ENCODE data around the gene ENDOU.

ENDOU gene

DNA sequence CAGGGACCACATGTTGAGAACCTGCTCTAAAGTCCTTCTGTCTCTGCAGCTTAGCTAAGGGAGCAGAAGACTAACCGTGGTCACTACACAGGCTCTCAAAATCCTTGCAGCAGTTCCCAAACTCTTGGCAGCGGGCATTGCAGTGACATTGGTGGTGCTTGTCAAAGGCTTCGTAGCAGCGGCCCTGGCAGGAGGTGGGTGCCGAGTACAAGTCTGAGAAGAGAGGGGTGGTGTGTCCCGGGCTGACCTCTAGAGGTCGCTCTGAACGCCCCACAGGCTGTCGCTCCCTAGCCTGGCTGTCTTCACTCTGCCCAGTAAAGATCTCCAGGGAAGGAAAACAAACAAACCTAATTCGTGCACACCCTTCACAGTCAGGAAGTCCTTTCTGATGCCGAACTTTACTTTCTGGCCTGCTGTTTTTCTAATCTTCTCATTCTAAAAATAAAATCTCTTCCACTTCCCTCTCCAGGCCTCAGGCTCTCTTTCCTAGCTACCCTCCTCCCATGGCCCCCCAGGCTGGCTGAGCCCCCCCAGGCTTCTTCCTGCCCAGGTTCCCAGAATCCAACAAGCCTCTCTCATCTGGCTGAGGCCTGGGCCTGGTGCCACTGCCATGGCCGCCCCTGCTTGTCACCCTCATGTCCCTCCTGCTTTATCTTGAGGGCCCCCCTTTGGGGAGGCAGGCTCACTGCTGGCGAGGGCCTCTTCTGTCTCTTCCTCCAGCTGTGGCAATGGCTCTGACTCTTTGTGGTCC is 7.7 kb downstream of the ENDOU start:
- DNase-seq: peak; percentile 59

DNA sequence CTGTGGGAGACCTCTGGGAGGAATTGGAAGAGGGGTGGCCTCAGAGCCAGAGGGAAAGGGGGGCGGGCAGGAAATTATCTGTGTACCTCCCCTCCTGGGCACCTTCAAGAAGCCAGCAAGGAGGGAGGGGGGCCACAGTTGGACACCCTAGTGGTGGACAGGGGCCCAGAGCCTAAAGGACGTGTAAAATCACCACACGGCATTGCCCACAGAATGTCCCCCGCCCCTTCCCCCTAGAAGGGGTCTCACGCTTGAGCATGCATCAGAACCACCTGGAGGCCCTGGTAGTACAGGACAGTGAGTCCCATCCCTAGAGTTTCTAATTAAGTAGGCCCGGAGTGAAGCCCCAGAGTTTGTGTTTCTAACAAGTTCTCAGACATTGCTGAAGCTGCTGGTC is 8.2 kb downstream of the ENDOU start:
- no peak for DNase-seq

DNA sequence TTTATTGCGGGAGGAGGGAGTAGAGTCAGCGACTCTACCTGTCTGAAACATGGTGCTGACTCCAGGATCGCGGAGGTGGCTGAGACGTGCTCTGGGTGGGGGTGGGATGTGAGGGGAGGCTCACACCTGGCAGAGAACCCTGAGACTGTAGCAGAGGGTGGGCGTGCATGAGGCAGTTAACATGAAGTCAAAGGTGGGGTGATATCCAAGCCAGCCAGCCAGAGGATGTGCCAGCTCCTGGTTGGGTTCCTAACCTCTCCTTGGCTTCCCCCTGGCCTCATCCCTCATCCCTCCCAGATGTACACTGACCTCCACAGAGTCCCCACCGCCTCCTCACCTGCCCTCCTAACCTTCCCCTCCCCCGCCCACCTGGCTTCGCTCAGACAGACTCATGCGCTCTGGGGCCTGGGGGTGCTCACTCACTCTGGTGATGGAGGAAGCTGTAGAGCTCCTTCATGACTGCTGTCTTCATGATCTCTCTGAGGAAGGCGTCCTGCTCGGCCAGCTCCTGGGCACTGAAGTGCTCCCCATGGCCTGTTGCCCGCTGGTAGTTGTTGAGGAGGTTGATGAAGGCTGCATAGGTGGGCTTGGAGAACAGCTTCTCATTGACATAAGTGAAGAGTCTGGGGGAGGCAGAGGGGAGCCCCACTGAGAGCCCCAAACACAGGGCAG is 9.3 kb downstream of the ENDOU start:
- DNase-seq: no peak

DNA sequence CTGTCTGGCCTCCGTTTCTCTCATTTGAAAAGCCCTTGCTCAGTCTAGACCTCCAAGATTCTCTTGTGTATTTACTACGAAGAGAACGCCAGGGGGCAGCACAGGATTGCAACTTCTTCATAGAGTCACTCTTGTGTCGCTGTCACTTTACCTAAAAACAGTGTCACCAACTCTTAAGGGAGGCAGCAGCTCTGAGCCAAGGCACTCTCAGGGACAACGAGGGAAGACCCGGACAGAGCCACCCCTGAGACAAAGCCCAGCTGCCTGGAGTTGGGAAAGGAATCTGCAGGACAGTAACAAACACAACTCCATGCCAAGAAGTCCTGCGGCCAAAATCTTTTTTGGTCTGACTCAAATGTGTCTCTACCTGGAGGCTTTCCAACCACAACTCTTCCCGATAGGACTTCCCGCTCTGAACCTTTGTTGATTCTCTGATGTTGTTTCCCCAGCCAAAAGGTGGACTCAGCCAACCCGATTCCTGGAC is 9.9 kb downstream of the ENDOU start:
- DNase-seq: peak; percentile 61

DNA sequence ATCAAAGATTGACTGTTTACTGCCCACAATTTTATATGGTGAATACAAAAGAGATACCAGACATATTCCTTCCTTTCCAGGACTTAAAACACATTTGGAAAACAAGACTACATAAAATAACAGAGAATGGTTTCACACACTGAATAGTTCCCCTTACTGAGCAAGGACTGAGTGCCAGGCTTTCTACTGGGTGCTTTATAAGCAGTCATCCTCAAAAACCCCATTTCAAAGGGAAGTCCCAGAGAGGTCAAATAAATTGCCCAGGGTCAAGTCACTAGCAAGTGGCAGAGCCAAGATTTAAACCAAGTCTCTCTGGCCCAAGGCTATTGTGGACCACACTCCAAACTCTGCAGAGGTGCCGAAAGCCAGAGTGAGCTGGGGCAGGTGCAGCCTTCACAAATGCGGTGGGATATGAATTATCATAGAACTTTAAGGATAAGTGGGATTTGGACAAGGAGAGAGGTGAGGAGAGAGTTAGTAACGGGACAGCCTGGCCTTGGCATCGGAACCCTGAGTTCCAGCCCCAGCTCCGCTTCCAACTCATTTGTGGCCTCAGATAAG is 10.4 kb downstream of the ENDOU start:
- DNase-seq: no peak

DNA sequence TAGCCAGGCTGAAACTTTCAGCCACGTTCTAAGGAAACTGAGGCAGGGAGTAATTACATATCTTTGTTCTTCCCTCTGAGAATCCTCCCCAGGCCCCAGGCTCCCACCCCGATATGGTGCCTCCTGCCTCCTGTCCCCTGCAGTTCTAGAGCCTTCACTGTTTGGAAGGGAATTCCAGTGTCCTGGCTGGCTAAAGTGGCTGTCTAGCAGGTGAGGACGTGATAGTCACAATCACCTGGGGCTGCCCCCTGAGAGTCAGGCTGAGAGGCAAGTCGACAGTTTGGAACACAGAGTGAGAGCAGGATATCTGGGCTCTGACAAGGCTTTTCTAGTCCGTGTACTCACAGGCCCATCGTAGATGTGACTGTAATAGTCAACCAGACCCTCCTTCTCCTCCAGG is 13.1 kb downstream of the ENDOU start:
- DNase-seq: no peak

DNA sequence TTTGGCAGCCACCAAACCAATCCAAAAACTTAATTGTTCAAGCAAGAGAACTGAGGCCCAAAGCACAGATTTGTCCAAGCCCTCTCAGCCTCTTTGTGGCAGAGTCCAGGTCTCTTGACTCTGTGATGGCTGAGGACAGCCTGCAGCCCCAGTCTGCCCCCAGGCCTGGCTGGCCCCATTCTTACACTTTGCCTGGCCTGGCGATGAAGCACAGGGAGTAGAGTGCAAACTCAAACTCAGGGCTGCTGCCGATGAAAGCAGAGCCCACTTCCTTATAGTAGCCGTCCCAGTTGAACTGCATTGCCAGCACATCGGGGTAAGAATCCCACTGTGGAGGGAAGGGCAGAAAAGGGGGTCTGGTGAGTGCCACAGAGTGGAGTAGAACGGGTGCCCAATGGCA is 13.8 kb downstream of the ENDOU start:
- DNase-seq: no peak

DNA sequence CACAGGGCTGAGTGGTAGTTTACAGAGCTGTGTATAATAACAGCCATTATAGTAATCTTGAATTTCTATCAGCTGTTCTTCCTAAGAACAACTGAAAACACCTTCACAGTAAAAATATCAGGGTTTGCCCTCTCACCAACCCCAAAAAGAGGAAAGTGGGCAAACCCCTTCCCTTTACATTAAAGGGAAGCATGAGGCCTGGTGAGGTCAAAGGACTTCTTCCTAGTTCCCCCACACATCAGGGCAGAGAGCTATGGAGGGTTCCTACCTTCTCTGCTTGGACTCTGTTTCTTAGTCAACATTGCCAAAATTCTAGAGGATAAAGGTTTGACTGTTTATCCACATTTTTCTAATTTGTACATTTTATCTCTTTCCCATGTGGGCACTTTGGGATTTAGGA is 15.0 kb downstream of the ENDOU start:
- no peak for DNase-seq

DNA sequence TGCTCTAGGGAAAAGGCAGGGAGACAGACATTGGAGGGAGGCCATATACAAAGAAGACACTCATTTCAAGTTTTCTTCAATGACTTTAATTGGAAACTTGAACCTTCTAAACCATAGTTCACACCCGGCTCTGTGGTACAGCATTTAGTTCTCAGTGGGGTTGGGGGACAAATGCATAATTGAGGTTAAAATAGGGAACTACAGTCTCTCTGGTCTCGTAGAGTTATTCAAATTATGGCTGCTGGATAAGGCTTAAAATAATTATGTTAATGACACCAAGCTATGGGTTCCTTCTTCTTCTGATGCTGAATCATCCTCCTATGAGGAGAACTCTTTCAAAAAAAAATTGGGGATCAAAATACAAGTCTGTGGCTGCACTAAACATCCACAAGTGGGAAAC is 15.6 kb downstream of the ENDOU start:
- no peak for DNase-seq

DNA sequence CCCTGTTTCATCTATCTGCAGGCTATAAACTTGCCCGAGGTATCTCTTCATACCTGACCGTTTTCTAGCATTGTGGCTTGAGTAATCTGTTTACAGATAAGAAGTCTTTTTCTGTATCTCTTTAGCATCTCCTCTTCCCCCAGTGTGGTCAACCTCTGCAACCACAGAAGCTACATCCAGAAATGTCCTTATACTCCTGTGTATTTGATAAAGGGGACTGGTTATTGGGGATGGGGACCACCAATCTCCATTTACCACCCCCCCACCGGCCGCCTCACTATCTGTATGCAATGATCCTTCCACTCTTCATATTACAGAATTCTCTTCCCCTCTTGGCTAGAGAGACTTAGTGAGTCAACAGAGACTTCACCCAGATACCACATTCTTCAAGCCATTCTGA is 16.1 kb downstream of the ENDOU start:
- DNase-seq: no peak

DNA sequence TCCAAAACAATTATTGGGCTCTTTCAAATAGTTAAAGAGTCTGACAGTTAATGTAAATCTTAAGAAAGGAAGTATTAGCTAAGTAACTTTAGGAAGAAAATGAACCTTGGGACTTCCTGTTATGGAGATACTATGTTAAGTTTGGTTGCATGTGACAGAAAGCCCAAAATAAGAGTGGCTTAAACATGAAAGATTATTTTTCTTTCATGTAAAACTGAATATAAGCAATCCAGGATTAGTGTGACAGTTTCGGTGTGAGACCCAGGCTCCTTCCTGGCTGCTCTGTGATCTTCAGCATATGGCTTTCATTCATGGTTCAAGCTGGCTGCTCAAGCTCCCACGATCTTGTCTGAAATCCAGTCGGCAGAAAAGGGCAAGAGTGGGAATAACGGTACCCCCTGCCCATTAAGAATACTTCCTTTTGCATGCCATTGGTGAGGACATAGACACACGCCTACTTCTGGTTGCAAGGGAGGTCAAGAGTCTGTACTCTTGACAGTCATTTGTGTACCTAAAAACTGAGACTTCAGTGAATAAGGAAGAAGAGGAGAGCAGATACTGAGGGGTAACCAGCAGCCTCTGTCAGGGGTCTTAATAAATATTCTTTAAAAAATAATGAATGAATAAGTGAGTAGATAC is 17.3 kb downstream of the ENDOU start:
- no peak for DNase-seq

DNA sequence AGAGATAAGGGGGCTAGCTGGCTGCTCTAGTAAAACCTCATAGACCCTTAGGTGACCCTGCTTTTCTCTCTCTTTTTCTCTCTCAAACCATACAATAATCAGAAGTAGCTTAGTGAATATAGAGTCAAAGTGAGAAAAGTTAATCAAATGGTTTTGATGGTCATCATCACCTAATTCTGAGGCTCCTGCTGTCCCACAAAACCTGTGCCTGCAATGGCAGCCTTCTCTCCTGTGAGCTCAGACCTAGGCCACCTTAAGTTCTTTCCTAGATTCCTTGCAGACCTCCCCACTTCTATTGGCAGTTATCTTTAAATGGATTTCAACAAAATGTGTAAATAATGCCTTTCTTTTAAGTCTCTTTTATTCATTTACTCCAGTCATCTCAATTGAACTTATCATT is 17.9 kb downstream of the ENDOU start:
- DNase-seq: no peak

DNA sequence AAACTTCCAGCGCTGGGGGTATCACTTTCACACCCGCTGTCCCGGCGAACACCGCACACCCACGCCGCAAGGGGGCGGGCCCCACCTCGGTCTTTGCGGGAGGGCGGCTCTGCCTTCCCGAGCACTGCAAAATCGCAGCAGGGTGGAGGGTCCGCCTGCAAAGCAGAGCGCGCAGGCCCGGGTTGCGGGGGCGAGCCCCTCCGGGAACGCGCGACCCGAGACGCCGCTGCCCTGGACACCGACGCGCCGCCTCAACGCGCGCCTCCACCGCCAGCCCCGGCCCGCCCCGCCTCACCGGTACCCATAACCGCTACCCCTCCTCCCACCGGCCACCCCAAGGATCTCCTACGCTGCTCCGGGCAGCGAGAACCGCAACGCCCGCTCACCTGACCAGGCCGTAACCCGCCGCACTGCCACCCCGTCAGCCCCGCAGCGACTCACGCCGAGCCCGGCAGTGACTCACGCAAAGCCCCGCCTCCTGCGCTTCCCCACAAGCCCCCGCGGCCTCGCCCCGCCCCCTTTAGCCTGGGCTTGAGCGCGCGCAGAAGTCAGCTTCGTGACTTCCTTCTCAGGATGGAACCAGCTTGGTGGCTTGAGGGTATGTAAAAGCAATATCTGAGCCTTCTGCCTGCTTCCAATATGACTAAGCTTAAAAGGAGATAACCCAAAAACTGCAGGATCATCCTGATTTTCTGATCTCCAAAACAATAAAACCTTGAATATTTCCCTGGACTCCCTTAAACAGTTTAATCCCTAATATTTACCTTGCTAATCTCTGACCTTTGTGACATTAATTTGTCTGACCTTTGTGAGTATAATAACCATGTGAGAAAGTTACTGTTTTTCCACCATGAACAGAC is 19.5 kb downstream of the ENDOU start, which contains the start of gene RPAP3:
TSS of gene RPAP3 (minus strand) at position 465 of the 860 bp plus-strand sequence. CDS start 3,190 bp downstream, outside the sequence.
- DNase-seq: peak; percentile 78

DNA sequence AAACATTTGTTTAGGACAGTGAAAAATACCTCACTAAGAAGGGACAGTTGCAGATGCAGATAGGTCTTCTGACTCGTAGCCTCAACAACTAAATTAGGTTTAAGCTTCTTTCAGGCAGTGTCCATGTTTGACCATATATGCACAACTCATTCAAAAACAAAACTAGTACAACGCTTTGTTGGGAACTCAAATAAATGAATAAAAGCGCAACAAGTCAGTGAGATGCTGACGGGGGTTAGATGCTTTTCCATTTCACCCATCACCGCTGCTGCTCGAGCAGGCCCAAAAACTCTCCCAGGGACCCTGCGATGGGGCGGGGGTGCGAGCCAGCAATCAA is 20.1 kb downstream of the ENDOU start:
- no peak for DNase-seq

DNA sequence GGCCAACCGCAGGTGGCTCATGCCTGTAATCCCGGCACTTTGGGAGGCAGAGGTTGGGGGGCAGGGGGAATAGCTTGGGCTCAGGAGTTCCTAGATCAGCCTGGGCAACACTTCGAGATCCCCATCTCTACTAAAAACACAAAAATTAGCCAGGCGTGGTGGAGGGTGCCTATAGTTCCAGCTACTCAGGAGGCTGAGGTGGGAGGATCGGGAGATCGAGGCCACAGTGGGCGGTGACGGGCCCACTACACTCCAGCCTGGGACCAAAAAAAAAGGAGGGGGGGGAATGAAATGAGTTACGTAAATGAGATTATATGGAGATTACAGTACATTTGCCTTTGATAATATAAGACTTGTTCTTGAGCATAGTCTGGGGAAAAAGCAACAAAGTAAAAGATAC is 20.6 kb downstream of the ENDOU start:
- DNase-seq: no peak

DNA sequence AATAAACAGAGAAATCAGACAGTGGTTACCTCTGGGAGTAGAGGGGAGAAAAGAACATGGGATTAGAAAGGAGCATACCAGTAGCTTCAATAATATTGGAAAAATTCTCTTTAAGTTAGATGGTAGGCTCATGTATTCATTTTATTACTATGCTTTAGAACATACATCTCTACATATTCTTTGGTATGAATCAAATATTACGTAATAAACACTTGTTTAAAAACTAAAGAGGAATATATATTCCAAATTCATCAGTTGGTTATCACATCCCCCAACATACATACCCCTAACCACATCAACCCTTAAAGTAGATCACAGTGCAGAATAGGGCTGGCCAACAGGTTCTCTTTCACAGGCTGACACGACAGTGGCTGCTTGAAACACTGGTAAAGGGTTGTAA is 25.0 kb downstream of the ENDOU start:
- DNase-seq: no peak

DNA sequence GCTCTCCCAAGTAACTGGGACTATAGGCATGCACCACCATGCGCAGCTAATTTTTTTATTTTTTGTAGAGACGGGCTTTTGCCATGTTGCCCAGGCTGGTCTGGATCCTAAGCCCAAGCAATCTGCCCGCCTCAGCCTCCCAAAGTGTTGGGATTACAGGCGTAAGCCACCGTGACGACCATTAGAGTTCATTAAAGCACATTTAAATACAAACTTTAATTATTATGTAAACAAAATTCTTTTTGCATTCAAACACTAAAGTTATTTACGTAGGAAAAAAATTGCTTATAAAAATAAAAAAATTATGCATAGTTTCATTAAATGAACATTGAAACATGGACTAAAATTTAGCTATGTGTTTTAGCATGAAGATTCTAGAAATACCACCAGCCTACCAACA is 26.7 kb downstream of the ENDOU start:
- DNase-seq: no peak

DNA sequence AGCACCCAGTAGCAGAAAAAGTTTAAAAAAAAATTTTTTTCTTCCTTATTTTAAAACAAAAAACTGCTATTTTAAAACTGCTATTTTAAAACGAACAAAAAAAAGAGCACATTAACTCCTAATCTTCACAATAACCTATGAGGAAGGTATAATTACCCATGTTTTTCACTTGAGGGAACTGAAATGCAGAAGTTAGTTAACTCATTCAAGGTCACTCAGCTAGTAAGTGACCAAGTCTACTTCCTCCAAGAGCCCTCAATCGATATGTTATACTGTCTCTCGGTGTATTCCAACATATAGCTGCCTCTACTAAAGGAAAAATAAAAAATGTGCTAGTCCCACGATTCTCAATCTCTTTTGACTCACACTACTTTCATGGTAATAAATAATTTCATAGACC is 27.2 kb downstream of the ENDOU start:
- no peak for DNase-seq

DNA sequence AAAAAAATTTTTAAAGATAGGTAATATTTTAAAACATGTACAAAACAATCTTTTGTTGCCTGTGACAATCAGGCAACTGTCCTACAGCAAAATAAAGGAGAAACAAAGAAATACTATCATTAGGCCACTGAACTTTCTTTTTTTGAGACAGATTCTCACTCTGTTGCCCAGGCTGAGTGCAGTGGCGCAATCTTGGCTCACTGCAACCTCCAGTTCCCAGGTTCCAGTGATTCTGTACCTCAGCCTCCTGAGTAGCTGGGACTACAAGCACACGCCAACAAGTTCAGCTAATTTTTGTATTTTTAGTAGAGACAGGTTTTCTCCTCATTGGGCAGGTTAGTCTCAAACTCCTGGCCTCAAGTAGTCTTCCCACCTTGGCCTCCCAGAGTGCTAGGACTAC is 36.1 kb downstream of the ENDOU start:
- DNase-seq: no peak

DNA sequence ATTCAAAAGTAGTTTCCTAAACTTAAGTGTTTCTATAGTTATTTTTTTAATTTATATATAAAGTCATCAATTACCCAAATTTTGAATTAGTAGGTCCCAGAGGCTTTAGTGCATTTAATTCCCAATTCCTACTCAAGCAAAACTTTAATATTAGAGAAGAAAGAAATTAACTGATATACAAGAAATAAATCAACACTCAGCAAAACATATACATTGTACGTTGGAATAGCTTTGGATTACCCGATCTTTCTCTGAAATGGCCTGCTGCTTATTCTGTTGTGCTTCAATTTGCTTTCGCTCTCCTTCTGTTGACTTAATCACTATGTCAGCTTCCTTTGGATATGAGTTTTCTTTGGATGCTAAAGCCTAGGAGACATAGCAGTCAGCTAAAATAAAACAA is 37.7 kb downstream of the ENDOU start:
- DNase-seq: no peak

DNA sequence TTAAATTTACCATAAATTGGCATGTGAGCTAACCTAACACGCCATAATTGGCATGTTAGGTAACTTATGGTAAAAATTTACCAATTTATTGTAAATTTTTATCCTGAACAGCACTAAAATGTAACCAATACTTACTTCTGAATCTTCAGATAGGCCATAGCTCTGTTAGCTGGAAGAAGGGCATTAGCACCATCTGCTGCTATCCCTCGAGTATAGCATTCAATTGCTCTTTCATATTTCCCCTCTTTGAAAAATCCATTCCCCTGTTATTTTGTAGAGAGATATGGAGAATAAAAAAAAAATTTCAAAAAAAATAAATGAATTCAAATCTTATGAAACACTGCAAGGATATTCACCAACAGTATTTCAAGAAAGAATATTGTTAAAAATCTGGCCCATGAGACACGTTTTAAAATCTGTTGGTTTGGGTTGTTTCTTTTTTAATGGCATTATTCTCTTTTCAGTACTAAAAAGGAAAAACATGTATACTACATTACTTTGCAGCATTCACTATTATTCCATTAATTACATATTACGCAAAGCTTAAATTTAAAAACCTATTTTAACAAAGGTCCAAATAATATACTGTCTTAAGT is 38.5 kb downstream of the ENDOU start:
- DNase-seq: peak; percentile 13

DNA sequence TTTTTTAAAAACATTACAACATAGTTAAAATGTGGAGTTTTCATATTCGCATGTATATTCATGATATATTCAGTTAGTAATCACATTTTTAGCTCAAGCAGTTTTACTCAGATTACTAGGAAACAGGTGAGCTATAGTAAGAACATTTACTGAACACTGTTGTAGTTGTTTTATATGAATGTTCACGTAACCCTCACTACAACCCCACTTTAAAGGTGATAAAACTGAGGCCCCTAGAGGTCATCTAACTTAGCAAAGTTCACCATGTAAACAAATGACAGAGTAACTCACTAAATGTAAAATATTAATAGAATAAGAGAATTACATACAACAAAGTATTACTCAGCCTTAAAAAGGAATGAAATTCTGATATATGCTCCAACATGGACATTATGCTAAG is 45.5 kb downstream of the ENDOU start:
- no peak for DNase-seq

Data from right kidney (tissue), 1 donor.